Activated CD4-positive, alpha-beta memory T cell treated with anti-CD3 and anti-CD28 coated beads for 36 hours (primary cell): Measurements from ENCODE around the gene MAN2A1. TPM values are rescaled to one million over a fixed set of nuclear protein-coding genes. Genes with fewer than 3 reads are reported as not detected.

Source experiments
- CTCF ChIA-PET: fragments of 350-600 bp; sonication (Branson Sonifier 250); formaldehyde crosslinking; loops from one replicate; lab custom pipeline; 2021; ENCODE audit warnings: antibody characterized with exemption, inconsistent platforms; lab: Charles Lee
- POLR2A ChIA-PET: fragments of 350-600 bp; sonication (Branson Sonifier 250); formaldehyde crosslinking; loops from one replicate; lab custom pipeline; 2021; ENCODE audit warnings: antibody characterized with exemption; lab: Charles Lee
- DNase-seq: peaks from one replicate; pipeline ENCODE4 v3.0.0-alpha.2; 2020
- H3K27ac Mint-ChIP-seq: one replicate; pipeline ENCODE4 v1.8.0; 2021; ENCODE audit warnings: mixed read lengths
- H3K27me3 Mint-ChIP-seq: one replicate; pipeline ENCODE4 v1.8.0; 2021; ENCODE audit warnings: mixed read lengths
- H3K36me3 Mint-ChIP-seq: one replicate; pipeline ENCODE4 v1.8.0; 2021; ENCODE audit warnings: mixed read lengths
- H3K4me1 Mint-ChIP-seq: one replicate; pipeline ENCODE4 v1.8.0; 2021; ENCODE audit warnings: low read depth, mixed read lengths
- H3K4me3 Mint-ChIP-seq: one replicate; pipeline ENCODE4 v1.8.0; 2021; ENCODE audit warnings: mild to moderate bottlenecking, mixed read lengths
- H3K9me3 Mint-ChIP-seq: one replicate; pipeline ENCODE4 v1.8.0; 2021; ENCODE audit warnings: mixed read lengths
- intact Hi-C: fragments of 100-400 bp; cut with micrococcal nuclease; formaldehyde crosslinking; loops from one replicate; pipeline ENCODE4 v1.15.1; 2023
- total RNA-seq, 2 experiments: library from RNA; stranded (reverse); gene quantifications; one replicate each; pipeline ENCODE4 v1.2.3, GENCODE V29; 2021

MAN2A1 gene
- total RNA-seq, 2 experiments from 2014 or later, result 33.0 to 35.9 TPM

DNA sequence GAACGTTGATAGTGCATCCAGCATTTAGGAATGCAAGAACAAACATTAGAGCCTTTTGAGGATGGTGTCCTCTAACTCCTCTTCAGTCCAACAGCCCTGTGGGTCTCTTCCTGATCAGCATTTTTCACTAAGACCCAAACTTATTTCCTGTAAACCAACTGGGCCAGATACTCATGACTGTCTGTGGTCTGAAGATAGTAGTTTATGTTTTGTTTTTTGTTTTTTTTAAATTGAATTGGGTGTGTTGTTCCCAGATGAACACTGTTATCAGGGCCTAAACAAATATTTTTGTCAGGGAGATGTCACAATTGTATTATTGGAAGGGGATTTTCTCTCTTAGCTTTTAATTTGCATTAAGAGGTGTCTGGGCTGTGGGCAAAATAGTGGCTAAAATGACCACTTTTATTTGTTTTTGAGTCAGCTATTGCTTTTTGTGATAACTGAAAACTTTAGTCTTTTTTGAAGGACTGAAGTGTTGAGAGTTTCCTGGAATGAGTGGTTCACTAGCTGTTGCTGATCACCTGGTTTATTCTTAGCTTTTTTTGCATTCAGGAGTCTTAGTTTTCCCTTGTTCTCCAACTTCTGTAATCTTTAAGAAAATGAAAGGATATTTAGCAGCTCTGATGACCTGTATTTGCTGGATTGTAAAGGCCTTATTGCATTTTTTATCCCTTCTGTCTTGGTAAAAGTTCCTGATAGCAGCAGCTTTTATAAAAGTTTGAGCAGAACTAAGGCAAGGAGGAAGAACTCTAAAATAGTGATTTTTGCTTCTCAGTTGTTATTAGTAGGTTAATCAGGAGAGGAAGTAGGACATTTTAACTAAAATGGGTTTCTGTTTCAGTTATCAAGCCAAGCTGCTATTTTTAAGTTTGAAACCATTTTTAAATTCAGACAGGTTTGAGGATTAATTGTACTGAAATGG lies 5.5 kb downstream of the MAN2A1 start:
- Mint-ChIP-seq H3K36me3 (peaks cover 16% of the 10 kb centered on the region), H3K27ac (peak overlapping the region; percentile 55), H3K9me3 (no peaks in the 10 kb centered on the region), H3K27me3 (no peaks in the 10 kb centered on the region), H3K4me3 (no peak overlapping the region), H3K4me1 (peaks cover 79% of the 10 kb centered on the region)
- intact Hi-C loops, result no loop called here
- ChIA-PET CTCF (interaction anchor here (0.6 kb wide), 2 partner anchors 7 to 625 kb away, joined by 3 read pairs; no protein-coding TSS in a partner anchor), POLR2A (interaction anchor here (0.5 kb wide), 1 partner anchor 1556 kb away, joined by 3 read pairs; no protein-coding TSS in a partner anchor)
- DNase-seq, result no peak

- H3K4me3 Mint-ChIP-seq, result no peak overlapping the region
- no peak for DNase-seq
- no peak overlapping the region for H3K27ac Mint-ChIP-seq
- no peaks in the 10 kb centered on the region for H3K27me3 Mint-ChIP-seq
- CTCF ChIA-PET, result no interaction called here
- peaks cover 88% of the 10 kb centered on the region for H3K4me1 Mint-ChIP-seq
- intact Hi-C loops, result no loop called here
- H3K9me3 Mint-ChIP-seq, result no peaks in the 10 kb centered on the region
- POLR2A ChIA-PET, result no interaction called here
- H3K36me3 Mint-ChIP-seq, result peaks cover 17% of the 10 kb centered on the region
Measured at GRCh38 chr5:109697339-109697738, 7.6 kb downstream of the MAN2A1 start.

DNA sequence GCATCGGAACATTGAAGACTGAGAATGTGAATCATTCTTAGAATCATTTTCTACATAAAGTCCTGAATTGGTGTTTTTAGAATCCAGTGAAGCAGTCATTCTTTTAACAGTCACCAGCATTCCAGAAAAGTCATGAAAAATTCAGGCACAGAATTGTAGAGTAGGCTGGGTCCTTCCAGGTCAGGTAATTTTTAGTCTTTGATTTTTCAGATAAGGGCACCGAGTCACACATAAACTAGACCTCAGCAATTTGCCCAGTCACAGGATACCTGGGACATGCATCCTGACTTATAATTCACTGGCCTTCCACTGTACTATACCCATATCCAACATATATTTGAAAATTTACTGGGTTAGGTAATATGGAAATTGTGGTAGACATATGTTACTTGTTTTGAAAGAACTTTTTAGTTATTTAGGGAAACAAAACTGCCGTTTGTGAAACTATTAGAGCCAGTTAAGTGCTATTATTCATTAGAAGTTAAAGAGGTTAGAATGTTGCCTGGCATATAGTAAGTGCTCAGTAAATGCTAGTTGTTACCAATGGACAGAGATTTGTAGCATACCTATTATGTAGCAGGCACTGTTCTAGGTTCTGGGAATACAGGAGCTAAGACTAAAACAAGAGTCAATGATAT lies 10.9 kb downstream of the MAN2A1 start:
- H3K4me3 Mint-ChIP-seq, result no peak overlapping the region
- DNase-seq, result no peak
- ChIA-PET POLR2A (no interaction called here), CTCF (interaction anchor here (1.0 to 1.4 kb wide), 2 partner anchors 8 to 12 kb away, joined by 3 to 5 read pairs; no protein-coding TSS in a partner anchor)
- H3K36me3 Mint-ChIP-seq, result peaks cover 17% of the 10 kb centered on the region
- intact Hi-C loops, result no loop called here
- peaks cover 72% of the 10 kb centered on the region for H3K4me1 Mint-ChIP-seq
- no peak overlapping the region for H3K27ac Mint-ChIP-seq
- no peaks in the 10 kb centered on the region for H3K9me3 Mint-ChIP-seq
- no peaks in the 10 kb centered on the region for H3K27me3 Mint-ChIP-seq

GRCh38 chr5:109701252-109701651 lies 11.5 kb downstream of the MAN2A1 start:
- no peak for DNase-seq
- peaks cover 74% of the 10 kb centered on the region for H3K4me1 Mint-ChIP-seq
- H3K27ac Mint-ChIP-seq, result no peak overlapping the region

GRCh38 chr5:109701792-109702191 lies 12.1 kb downstream of the MAN2A1 start:
- Mint-ChIP-seq H3K4me1 (peaks cover 71% of the 10 kb centered on the region), H3K4me3 (no peak overlapping the region), H3K27me3 (no peaks in the 10 kb centered on the region), H3K27ac (no peak overlapping the region), H3K9me3 (no peaks in the 10 kb centered on the region), H3K36me3 (peaks cover 15% of the 10 kb centered on the region)
- no peak for DNase-seq
- CTCF ChIA-PET, result interaction anchor here (0.8 to 1.0 kb wide), 3 partner anchors 10 to 38 kb away, joined by 3 to 4 read pairs (median 3); partner anchors contain the start of gene MAN2A1
- POLR2A ChIA-PET, result interaction anchor here (1.3 kb wide), 1 partner anchor 11 kb away, joined by 3 read pairs; no protein-coding TSS in a partner anchor
- intact Hi-C loops, result no loop called here

More at GRCh38 chr5:109701252-109701651, 11.5 kb downstream of the MAN2A1 start:
- Mint-ChIP-seq H3K4me3 (no peak overlapping the region), H3K27me3 (no peaks in the 10 kb centered on the region), H3K9me3 (no peaks in the 10 kb centered on the region), H3K36me3 (peaks cover 17% of the 10 kb centered on the region)
- ChIA-PET CTCF (interaction anchor here (0.8 to 1.0 kb wide), 3 partner anchors 9 to 38 kb away, joined by 3 to 4 read pairs (median 3); partner anchors contain the start of gene MAN2A1), POLR2A (interaction anchor here (1.3 kb wide), 1 partner anchor 10 kb away, joined by 3 read pairs; no protein-coding TSS in a partner anchor)
- intact Hi-C loops, result no loop called here

- POLR2A ChIA-PET, result no interaction called here
- CTCF ChIA-PET, result no interaction called here
- no peaks in the 10 kb centered on the region for H3K27me3 Mint-ChIP-seq
Measured at GRCh38 chr5:109703166-109703565, 13.4 kb downstream of the MAN2A1 start.

DNA sequence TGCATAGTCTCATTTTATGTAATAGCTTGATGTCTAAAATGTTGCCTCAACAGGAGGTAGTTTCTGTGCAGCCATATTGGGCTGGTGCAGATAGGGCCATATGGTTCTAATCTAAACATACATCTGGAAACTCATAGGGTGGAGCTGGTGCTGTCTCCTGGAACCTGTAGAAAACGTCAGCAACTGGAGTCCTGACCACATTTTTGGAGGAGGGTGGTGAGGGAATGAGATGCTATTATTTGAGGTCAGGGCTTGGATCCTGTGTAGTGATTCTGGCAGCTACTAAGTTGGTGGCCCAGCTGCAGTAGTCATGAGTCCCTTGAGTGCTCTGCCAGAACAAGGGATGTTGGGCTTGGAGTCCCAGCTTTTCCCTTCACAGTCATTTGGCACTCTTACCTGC lies 14.1 kb downstream of the MAN2A1 start:
- H3K4me1 Mint-ChIP-seq, result peaks cover 68% of the 10 kb centered on the region
- peaks cover 13% of the 10 kb centered on the region for H3K36me3 Mint-ChIP-seq
- H3K27me3 Mint-ChIP-seq, result no peaks in the 10 kb centered on the region
- intact Hi-C loops, result no loop called here
- no peaks in the 10 kb centered on the region for H3K9me3 Mint-ChIP-seq
- no peak overlapping the region for H3K4me3 Mint-ChIP-seq
- POLR2A ChIA-PET, result no interaction called here
- H3K27ac Mint-ChIP-seq, result no peak overlapping the region
- DNase-seq, result no peak
- CTCF ChIA-PET, result no interaction called here

More at GRCh38 chr5:109703166-109703565, 13.4 kb downstream of the MAN2A1 start:
- no peak for DNase-seq
- H3K36me3 Mint-ChIP-seq, result peaks cover 14% of the 10 kb centered on the region
- intact Hi-C loops, result no loop called here
- no peak overlapping the region for H3K4me3 Mint-ChIP-seq
- no peak overlapping the region for H3K27ac Mint-ChIP-seq
- H3K4me1 Mint-ChIP-seq, result peaks cover 65% of the 10 kb centered on the region
- H3K9me3 Mint-ChIP-seq, result no peaks in the 10 kb centered on the region

DNA sequence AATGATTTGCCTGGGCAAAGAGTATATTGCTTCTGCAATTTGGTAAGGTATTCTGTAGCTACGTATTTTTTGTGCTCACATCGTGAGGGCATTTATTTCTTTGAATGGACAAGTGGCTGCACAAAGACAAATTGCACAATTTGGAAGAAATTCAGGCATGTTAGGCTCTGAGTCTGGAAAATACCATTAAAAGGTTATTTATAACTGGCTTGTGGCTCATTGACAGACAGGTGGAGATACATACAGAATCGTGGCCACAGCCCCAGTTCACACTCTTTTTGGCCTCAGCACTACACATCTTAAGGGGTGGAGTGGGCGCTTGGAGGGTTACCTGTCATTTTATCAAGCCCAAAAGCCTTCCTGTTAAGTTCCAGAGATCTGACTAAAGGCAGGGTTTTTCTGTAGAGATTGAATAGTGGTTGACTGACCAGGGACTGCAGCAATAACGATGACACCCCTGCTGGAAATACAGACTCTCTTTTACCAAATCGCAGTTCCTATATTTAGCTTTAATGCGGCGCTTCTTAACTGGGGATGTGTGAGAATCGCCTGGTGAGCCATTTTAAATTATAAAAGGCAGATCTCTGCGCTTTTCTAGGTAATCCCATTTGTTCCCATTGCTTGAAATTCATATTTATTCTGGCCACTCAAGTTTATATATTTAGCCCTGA lies 14.7 kb downstream of the MAN2A1 start:
- Mint-ChIP-seq H3K27ac (no peak overlapping the region), H3K36me3 (peaks cover 9% of the 10 kb centered on the region), H3K27me3 (no peaks in the 10 kb centered on the region), H3K4me1 (peaks cover 67% of the 10 kb centered on the region), H3K4me3 (no peak overlapping the region), H3K9me3 (no peaks in the 10 kb centered on the region)
- ChIA-PET CTCF (no interaction called here), POLR2A (no interaction called here)
- intact Hi-C loops, result no loop called here
- DNase-seq, result no peak

DNA sequence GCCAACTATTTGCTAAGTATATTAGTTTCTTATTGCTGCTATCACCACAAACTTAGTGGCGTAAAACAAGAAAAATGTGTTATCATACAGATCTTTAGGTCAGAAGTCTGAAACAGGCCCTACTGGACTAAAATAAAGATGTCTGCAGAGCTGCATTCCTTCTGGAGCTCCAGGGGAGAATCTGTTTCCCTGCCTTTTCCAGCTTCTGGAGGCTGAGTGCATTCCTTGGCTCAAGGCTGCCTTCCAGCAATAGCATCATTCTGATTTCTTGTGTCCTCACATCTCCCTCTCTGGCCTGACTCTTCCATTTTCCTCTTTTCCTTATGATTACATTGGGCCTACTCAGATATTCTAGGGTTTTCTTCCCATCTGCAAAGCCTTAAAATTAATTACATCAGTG lies 15.9 kb downstream of the MAN2A1 start:
- ChIA-PET CTCF (no interaction called here), POLR2A (no interaction called here)
- H3K36me3 Mint-ChIP-seq, result peaks cover 2% of the 10 kb centered on the region
- no peak overlapping the region for H3K4me3 Mint-ChIP-seq
- no peak for DNase-seq
- H3K27me3 Mint-ChIP-seq, result no peaks in the 10 kb centered on the region
- intact Hi-C loops, result no loop called here
- H3K9me3 Mint-ChIP-seq, result no peaks in the 10 kb centered on the region
- no peak overlapping the region for H3K27ac Mint-ChIP-seq
- H3K4me1 Mint-ChIP-seq, result peaks cover 61% of the 10 kb centered on the region

DNA sequence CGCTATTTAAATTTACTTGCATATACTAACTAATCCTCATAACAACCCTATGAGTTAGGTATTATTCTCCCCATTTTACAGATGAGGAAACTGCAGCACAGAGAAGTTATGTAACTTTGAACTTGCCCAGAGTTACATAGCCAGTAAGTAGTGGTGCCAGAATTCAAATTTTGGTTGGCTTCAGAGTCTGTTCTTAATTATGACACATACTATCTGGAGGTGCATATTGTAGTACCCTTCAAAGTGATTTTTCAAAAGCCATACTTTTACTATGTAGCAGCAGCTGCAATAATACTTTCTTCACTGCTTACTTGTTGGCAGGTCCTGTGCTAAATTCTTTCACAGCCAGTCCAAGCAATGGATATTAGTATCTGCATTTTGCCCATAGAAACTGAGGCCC lies 16.4 kb downstream of the MAN2A1 start:
- H3K4me3 Mint-ChIP-seq, result no peak overlapping the region
- ChIA-PET POLR2A (no interaction called here), CTCF (no interaction called here)
- intact Hi-C loops, result no loop called here
- no peaks in the 10 kb centered on the region for H3K27me3 Mint-ChIP-seq
- H3K4me1 Mint-ChIP-seq, result peaks cover 59% of the 10 kb centered on the region
- no peak overlapping the region for H3K27ac Mint-ChIP-seq
- H3K9me3 Mint-ChIP-seq, result no peaks in the 10 kb centered on the region
- no peak for DNase-seq
- peaks cover 3% of the 10 kb centered on the region for H3K36me3 Mint-ChIP-seq

DNA sequence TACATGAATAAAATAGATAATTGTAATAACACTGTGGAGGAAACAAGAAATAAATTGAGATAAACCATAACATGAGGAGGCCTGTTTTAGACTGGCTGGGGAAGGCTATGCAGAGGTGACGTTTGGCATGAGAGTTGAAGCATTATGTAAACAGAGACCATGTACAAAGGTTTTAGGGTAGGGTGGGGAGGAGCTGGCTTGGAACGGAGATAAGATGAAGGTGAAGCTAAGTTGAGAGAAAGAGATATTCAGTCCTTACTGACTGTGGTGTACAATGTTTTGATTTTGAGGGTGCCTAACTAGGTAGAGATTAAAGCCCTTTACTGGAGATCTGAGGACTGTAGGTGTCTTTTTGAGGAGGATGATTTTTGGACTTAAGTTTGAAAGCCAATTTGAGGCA lies 17.8 kb downstream of the MAN2A1 start:
- Mint-ChIP-seq H3K4me1 (peaks cover 57% of the 10 kb centered on the region), H3K4me3 (no peak overlapping the region), H3K27ac (no peak overlapping the region), H3K27me3 (no peaks in the 10 kb centered on the region), H3K36me3 (peaks cover 3% of the 10 kb centered on the region), H3K9me3 (no peaks in the 10 kb centered on the region)
- POLR2A ChIA-PET, result interaction anchor here (0.6 kb wide), 1 partner anchor 151 kb away, joined by 3 read pairs; no protein-coding TSS in a partner anchor
- intact Hi-C loops, result no loop called here
- CTCF ChIA-PET, result no interaction called here
- no peak for DNase-seq
